GM23248 (cell line): ENCODE measurements around the gene LRP5. TPM values are rescaled to one million over a fixed set of nuclear protein-coding genes. Genes with fewer than 3 reads are reported as not detected.

ENCODE experiments used
- DNase-seq: peaks from one replicate; pipeline ENCODE4 v3.0.0-alpha.2; 2015
- H2AFZ ChIP-seq: fragments of 200-600 bp; sonication (generic); 2 replicates; pipeline ENCODE4 v1.6.1; 2016; ENCODE audit warnings: antibody characterized with exemption
- H3F3A ChIP-seq: fragments of 200-600 bp; sonication (generic); 2 replicates; pipeline ENCODE4 v1.6.1; 2016; ENCODE audit warnings: mild to moderate bottlenecking, antibody characterized with exemption, mixed run types; ENCODE audit not compliant: insufficient read depth
- H3K27ac ChIP-seq: fragments of 200-600 bp; sonication (generic); 2 replicates; pipeline ENCODE4 v1.5.1; 2016; ENCODE audit warnings: mild to moderate bottlenecking
- H3K27me3 ChIP-seq: fragments of 200-600 bp; sonication (generic); replicated peaks from 2 replicates; pipeline ENCODE4 v1.6.1; 2016; ENCODE audit warnings: mild to moderate bottlenecking; ENCODE audit not compliant: insufficient read depth
- H3K36me3 ChIP-seq: fragments of 200-600 bp; sonication (generic); 2 replicates; pipeline ENCODE4 v1.6.1; 2016; ENCODE audit warnings: low read depth, mild to moderate bottlenecking
- H3K4me1 ChIP-seq: fragments of 200-600 bp; sonication (generic); 2 replicates; pipeline ENCODE4 v1.6.1; 2016; ENCODE audit warnings: mild to moderate bottlenecking; ENCODE audit not compliant: insufficient read depth
- H3K4me2 ChIP-seq: fragments of 200-600 bp; sonication (generic); one replicate; pipeline ENCODE4 v1.6.1; 2016; ENCODE audit warnings: mild to moderate bottlenecking; ENCODE audit not compliant: unreplicated experiment
- H3K4me3 ChIP-seq: fragments of 200-600 bp; sonication (generic); 2 replicates; pipeline ENCODE4 v1.5.1; 2016; ENCODE audit warnings: mild to moderate bottlenecking
- H3K79me2 ChIP-seq: fragments of 200-600 bp; sonication (generic); 2 replicates; pipeline ENCODE4 v1.6.1; 2016; ENCODE audit warnings: mild to moderate bottlenecking; ENCODE audit not compliant: insufficient read depth
- H3K9ac ChIP-seq: fragments of 200-600 bp; sonication (generic); 2 replicates; pipeline ENCODE4 v1.6.1; 2016; ENCODE audit warnings: mild to moderate bottlenecking
- H3K9me2 ChIP-seq: fragments of 200-600 bp; sonication (generic); 2 replicates; pipeline ENCODE4 v1.6.1; 2016; ENCODE audit warnings: mixed run types, mild to moderate bottlenecking, moderate library complexity; ENCODE audit not compliant: insufficient read depth
- H3K9me3 ChIP-seq: fragments of 200-600 bp; sonication (generic); one replicate; pipeline ENCODE4 v1.6.1; 2017; ENCODE audit warnings: low read depth
- H4K20me1 ChIP-seq: fragments of 200-600 bp; sonication (generic); 2 replicates; pipeline ENCODE4 v1.6.0; 2016; ENCODE audit not compliant: insufficient read depth
- EZH2 ChIP-seq: fragments of 200-600 bp; sonication (generic); IDR thresholded peaks from 2 replicates; pipeline ENCODE4 v1.6.1; 2018; ENCODE audit warnings: antibody characterized with exemption, mild to moderate bottlenecking; ENCODE audit not compliant: insufficient read depth, poor library complexity, severe bottlenecking
- EZH2phosphoT487 ChIP-seq: fragments of 200-600 bp; sonication (generic); IDR thresholded peaks from 2 replicates; pipeline ENCODE4 v1.6.1; 2018; ENCODE audit warnings: antibody characterized with exemption, moderate library complexity, mild to moderate bottlenecking, low read depth; ENCODE audit not compliant: insufficient read depth
- WGBS, 2 experiments: methylation state at CpG; one replicate each; pipeline ENCODE4 v1.1.6; 2015 to 2017; ENCODE audit warnings: low lambda C conversion rate in 2 of 2, low coverage in 1 of 2; ENCODE audit errors: missing lambda C conversion rate in 2 of 2; 5-methylcytosine and 5-hydroxymethylcytosine counted together
- in situ Hi-C: fragments of 300-500 bp; cut with MboI; formaldehyde crosslinking; loops from 2 replicates; pipeline ENCODE4 v1.15.0; 2020
- polyA plus RNA-seq: library from polyadenylated mRNA; unstranded; fragments of >200 nt; fragmentation: Nextera tagmentation; extraction: Ambion mirVana; gene quantifications from 2 replicates; pipeline ENCODE4 v1.2.1, GENCODE V29; 2016
- total RNA-seq: library from RNA; depleted of rRNA; stranded (reverse); fragments of >200 nt; shearing (Covaris generic); gene quantifications from 2 replicates; pipeline ENCODE4 v1.2.3, GENCODE V29; 2014

LRP5 gene
- total and polyA plus RNA-seq, 2 experiments from 2014 or later, result 3.0 TPM

DNA sequence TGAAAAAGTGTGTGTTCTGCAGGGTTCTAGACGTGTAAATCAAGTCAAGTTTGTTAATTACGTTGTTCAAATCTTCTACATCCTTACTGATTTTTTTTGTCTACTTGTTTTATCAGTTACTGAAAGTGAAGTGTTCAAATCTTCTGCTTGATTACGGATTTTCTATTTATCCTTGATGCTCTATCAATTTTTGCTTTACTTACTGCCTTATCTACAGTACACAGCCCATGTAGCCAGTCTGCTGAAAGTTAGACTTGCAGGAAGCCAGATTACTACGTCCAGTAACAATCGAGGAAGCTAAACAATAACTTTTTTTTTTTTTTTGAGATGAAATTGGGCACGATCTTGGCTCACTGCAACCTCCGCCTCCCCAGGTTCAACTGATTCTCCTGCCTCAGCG, 25.0 kb upstream of the LRP5 start:
- H3K27ac ChIP-seq, result no peak overlapping the region
- no peaks in the 10 kb centered on the region for H3K9me2 ChIP-seq
- H3K4me2 ChIP-seq, result no peak overlapping the region
- no peaks in the 10 kb centered on the region for H3K79me2 ChIP-seq
- H4K20me1 ChIP-seq, result no peaks in the 10 kb centered on the region
- TF ChIP-seq EZH2 (no peak), EZH2phosphoT487 (no peak)
- H3F3A ChIP-seq, result no peaks in the 10 kb centered on the region
- WGBS, 2 experiments, result 59 to 64% methylated on average over 8 of the region's 8 CpGs
- in situ Hi-C loops, result no loop called here
- no peaks in the 10 kb centered on the region for H3K36me3 ChIP-seq
- no peak for DNase-seq
- H3K9me3 ChIP-seq, result no peaks in the 10 kb centered on the region
- 0 out of 2 replicates have a peak, but pooled peaks cover 6% of the 10 kb centered on the region for H3K27me3 ChIP-seq
- H3K9ac ChIP-seq, result no peak overlapping the region
- H2AFZ ChIP-seq, result no peak overlapping the region
- H3K4me1 ChIP-seq, result no peaks in the 10 kb centered on the region
- H3K4me3 ChIP-seq, result no peak overlapping the region

DNA sequence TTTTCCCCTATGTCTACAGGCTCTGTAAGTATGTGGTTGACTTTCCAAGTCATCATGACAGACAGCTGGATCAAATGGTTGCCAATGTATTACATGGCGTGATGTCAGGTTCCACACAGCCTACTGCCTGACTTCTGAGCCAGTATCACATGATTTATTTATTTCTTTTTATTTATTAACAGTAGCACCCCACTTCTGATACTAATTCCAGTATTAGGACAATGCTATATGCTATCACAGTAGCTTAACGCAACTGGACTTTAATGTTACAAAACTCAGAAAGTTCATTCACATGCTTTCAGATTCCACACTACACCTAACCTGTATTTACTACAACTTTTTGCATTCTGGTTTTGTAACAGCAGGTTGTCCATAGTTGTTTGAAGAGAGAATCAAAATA, 22.9 kb upstream of the LRP5 start:
- in situ Hi-C loops, result no loop called here
- Histone ChIP-seq H3K9me3 (no peaks in the 10 kb centered on the region), H3K4me3 (no peak overlapping the region), H3K27me3 (0 out of 2 replicates have a peak, but pooled peaks cover 3% of the 10 kb centered on the region), H3F3A (no peaks in the 10 kb centered on the region), H4K20me1 (no peaks in the 10 kb centered on the region), H3K4me2 (no peak overlapping the region), H3K9me2 (no peaks in the 10 kb centered on the region), H2AFZ (no peak overlapping the region), H3K27ac (no peak overlapping the region), H3K4me1 (no peaks in the 10 kb centered on the region), H3K36me3 (no peaks in the 10 kb centered on the region), H3K9ac (no peak overlapping the region), H3K79me2 (no peaks in the 10 kb centered on the region)
- TF ChIP-seq EZH2 (no peak), EZH2phosphoT487 (no peak)
- WGBS, 2 experiments, result 47 to 60% methylated on average over 2 of the region's 2 CpGs
- no peak for DNase-seq

DNA sequence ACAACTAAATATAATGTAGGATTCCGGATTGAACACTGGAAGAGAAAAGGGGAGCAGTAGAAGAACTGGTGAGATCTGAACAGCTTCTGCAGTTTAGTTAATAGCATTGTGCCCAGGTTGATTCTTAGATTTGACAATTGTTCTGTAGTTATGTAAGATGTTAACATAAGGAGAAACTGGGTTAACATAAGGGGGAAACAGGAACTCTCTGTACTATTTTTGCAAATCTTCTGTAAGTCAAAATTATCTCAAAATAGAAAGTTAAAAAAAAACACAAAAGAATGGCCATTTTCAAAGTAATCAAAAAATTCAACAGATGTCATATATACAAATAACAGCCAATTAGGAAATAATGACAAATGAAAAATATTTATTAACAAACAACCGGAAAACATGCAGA, 18.7 kb upstream of the LRP5 start:
- Histone ChIP-seq H3K9me3 (no peaks in the 10 kb centered on the region), H3K36me3 (no peaks in the 10 kb centered on the region), H3K27me3 (no peaks in the 10 kb centered on the region), H3K9ac (no peak overlapping the region), H3F3A (no peaks in the 10 kb centered on the region), H3K4me2 (no peak overlapping the region), H3K27ac (no peak overlapping the region), H3K79me2 (no peaks in the 10 kb centered on the region), H2AFZ (0 out of 2 replicates have a peak overlapping the region, but pooled peaks have one; percentile 24), H3K4me3 (no peak overlapping the region), H3K9me2 (no peaks in the 10 kb centered on the region), H3K4me1 (no peaks in the 10 kb centered on the region), H4K20me1 (no peaks in the 10 kb centered on the region)
- in situ Hi-C loops, result no loop called here
- no peak for DNase-seq
- WGBS, 2 experiments, result 45 to 47% methylated on average over 2 of the region's 2 CpGs
- TF ChIP-seq EZH2, result no peak
- TF ChIP-seq EZH2phosphoT487, result no peak

- WGBS, 2 experiments, result 89 to 98% methylated on average over 1 of the region's 1 CpG
- Histone ChIP-seq H3F3A (no peaks in the 10 kb centered on the region), H3K4me2 (no peak overlapping the region), H3K4me1 (no peaks in the 10 kb centered on the region), H3K4me3 (no peak overlapping the region), H3K27ac (no peak overlapping the region), H2AFZ (no peak overlapping the region), H3K9me2 (no peaks in the 10 kb centered on the region), H3K9me3 (no peaks in the 10 kb centered on the region), H3K9ac (no peak overlapping the region), H3K27me3 (no peaks in the 10 kb centered on the region), H3K79me2 (no peaks in the 10 kb centered on the region), H3K36me3 (no peaks in the 10 kb centered on the region), H4K20me1 (no peaks in the 10 kb centered on the region)
- in situ Hi-C loops, result no loop called here
- no peak for DNase-seq
- TF ChIP-seq EZH2, result no peak
- TF ChIP-seq EZH2phosphoT487, result no peak
These were observed 17.1 kb upstream of the LRP5 start for GRCh38 chr11:68295271-68295670.

- in situ Hi-C loops, result no loop called here
These were observed 16.5 kb upstream of the LRP5 start for GRCh38 chr11:68295940-68296339.

More at GRCh38 chr11:68295940-68296339, 16.5 kb upstream of the LRP5 start:
- Histone ChIP-seq H3K4me3 (no peak overlapping the region), H3K9me3 (no peaks in the 10 kb centered on the region), H3F3A (no peaks in the 10 kb centered on the region), H3K9ac (no peak overlapping the region), H2AFZ (no peak overlapping the region), H4K20me1 (no peaks in the 10 kb centered on the region), H3K9me2 (no peaks in the 10 kb centered on the region), H3K4me1 (no peaks in the 10 kb centered on the region), H3K27me3 (no peaks in the 10 kb centered on the region), H3K36me3 (no peaks in the 10 kb centered on the region), H3K27ac (no peak overlapping the region), H3K79me2 (no peaks in the 10 kb centered on the region), H3K4me2 (no peak overlapping the region)
- DNase-seq, result no peak
- WGBS, 2 experiments, result 76 to 83% methylated on average over 5 of the region's 5 CpGs
- no peak for TF ChIP-seq EZH2
- TF ChIP-seq EZH2phosphoT487, result no peak
